ENCODE measurements around the gene CCDC159. TPM values are rescaled to one million over a fixed set of nuclear protein-coding genes. Genes with fewer than 3 reads are reported as not detected.
"Not testable (repeated sequence)": the region's sequence is repeated elsewhere in the genome, so short reads cannot be mapped to it uniquely, and the experiment has no call there.

The CCDC159 gene
- total and polyA plus RNA-seq, 7 donors: 2.4 to 9.2 (median 5.3) TPM

DNA sequence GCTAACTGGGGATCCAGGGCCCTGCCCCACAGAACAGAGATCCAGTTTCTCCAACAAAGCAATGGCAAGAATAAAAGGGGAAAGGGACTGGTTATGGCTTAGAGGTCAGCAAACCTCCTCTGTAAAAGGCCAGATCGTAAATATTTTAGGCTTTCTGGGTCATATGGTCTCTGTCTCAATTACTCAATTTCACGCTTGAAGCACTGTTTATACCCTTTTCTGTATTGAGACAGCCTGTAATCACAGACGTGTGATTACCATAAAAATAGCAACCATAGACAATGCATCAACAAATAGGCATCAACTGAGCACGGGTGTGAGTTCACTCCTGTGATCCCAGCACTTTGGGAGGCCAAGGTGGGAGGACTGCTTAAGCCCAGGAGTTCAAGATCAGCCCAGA lies 16.2 kb upstream of the CCDC159 start:
- 58 to 64% (median 60%) methylated on average over 4 of the region's 4 CpGs for WGBS, 3 donors
- intact Hi-C loops (cut with DNase I): no loop called here
- H3K36me3 ChIP-seq (ENCODE audit: insufficient read depth in 1 of 2, low read depth in 1 of 2): peaks cover 2 to 81% of the 10 kb centered on the region in 2 donors
- no peaks in the 10 kb centered on the region for H3K9me3 ChIP-seq
- TF ChIP-seq, protein P1, sequence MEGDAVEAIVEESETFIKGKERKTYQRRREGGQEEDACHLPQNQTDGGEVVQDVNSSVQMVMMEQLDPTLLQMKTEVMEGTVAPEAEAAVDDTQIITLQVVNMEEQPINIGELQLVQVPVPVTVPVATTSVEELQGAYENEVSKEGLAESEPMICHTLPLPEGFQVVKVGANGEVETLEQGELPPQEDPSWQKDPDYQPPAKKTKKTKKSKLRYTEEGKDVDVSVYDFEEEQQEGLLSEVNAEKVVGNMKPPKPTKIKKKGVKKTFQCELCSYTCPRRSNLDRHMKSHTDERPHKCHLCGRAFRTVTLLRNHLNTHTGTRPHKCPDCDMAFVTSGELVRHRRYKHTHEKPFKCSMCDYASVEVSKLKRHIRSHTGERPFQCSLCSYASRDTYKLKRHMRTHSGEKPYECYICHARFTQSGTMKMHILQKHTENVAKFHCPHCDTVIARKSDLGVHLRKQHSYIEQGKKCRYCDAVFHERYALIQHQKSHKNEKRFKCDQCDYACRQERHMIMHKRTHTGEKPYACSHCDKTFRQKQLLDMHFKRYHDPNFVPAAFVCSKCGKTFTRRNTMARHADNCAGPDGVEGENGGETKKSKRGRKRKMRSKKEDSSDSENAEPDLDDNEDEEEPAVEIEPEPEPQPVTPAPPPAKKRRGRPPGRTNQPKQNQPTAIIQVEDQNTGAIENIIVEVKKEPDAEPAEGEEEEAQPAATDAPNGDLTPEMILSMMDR (IDR thresholded peaks at IDR 0.05): no peak
- no peaks in the 10 kb centered on the region for H3K27me3 ChIP-seq (ENCODE audit: insufficient read depth in 3 of 3, low read length in 2 of 3)
- no peak for ATAC-seq
- H3K4me3 ChIP-seq: no peak overlapping the region
- DNase-seq: no peak
- no peaks in the 10 kb centered on the region for H3K4me1 ChIP-seq
- H3K27ac ChIP-seq: no peak overlapping the region

DNA sequence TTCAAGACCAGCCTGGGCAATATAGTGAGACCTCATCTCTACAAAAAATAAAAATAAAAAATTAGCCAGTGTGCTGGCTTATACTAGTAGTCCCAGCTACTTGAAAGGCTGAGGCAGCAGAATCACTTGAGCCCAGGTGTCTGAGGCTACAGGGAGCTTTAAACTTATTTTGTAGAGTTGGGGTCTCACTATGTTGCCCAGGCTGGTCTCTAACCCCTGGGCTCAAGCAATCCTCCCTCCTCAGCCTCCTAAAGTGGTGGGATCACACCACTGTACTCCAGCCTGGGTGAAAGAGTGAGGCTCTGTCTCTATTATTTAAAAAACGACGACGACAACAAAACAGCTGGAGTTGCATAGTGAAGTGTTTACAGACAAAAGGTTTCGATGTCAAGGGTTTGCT lies 14.8 kb upstream of the CCDC159 start:
- TF ChIP-seq, protein P1 (IDR thresholded peaks at IDR 0.05): no peak
- no peaks in the 10 kb centered on the region for H3K27me3 ChIP-seq (ENCODE audit: insufficient read depth in 3 of 3, low read length in 2 of 3)
- DNase-seq (peak in 1 of 2 donors; percentile 4), ATAC-seq (no peak)
- H3K4me3 ChIP-seq: no peak overlapping the region
- H3K36me3 ChIP-seq (ENCODE audit: insufficient read depth in 1 of 2, low read depth in 1 of 2): peaks cover 4 to 89% of the 10 kb centered on the region in 2 donors
- H3K4me1 ChIP-seq: no peaks in the 10 kb centered on the region
- H3K9me3 ChIP-seq: no peaks in the 10 kb centered on the region
- intact Hi-C loops (cut with DNase I): no loop called here
- no peak overlapping the region for H3K27ac ChIP-seq
- WGBS, 3 donors: 76 to 86% (median 84%) methylated on average over 4 of the region's 4 CpGs

DNA sequence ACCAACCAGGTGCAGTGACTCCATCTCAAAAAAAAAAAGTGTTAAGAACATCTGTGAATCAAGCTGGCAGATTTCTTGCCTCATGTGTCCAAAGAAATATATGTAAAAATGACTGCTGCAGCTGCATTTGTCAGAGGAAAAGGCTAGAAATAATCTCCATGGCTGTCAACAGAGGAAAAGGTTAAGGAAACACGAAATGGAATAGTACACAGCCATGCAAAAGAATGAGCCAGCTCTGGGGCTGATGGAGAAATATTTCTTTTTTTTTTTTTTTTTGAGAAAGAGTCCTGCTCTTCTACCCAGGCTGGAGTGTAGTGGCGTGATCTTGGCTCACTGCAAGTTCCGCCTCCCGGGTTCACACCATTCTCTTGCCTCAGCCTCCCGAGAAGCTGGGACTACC lies 13.5 kb upstream of the CCDC159 start:
- Histone ChIP-seq H3K4me3 (no peak overlapping the region), H3K27me3 (ENCODE audit: insufficient read depth in 3 of 3, low read length in 2 of 3) (no peaks in the 10 kb centered on the region), H3K9me3 (no peaks in the 10 kb centered on the region), H3K36me3 (ENCODE audit: insufficient read depth in 1 of 2, low read depth in 1 of 2) (peaks cover 4 to 84% of the 10 kb centered on the region in 2 donors), H3K4me1 (no peaks in the 10 kb centered on the region), H3K27ac (no peak overlapping the region)
- 93 to 94% (median 94%) methylated on average over 5 of the region's 5 CpGs for WGBS, 3 donors
- DNase-seq (no peak), ATAC-seq (no peak)
- intact Hi-C loops (cut with DNase I): no loop called here
- TF ChIP-seq, protein P1 (IDR thresholded peaks at IDR 0.05): no peak

DNA sequence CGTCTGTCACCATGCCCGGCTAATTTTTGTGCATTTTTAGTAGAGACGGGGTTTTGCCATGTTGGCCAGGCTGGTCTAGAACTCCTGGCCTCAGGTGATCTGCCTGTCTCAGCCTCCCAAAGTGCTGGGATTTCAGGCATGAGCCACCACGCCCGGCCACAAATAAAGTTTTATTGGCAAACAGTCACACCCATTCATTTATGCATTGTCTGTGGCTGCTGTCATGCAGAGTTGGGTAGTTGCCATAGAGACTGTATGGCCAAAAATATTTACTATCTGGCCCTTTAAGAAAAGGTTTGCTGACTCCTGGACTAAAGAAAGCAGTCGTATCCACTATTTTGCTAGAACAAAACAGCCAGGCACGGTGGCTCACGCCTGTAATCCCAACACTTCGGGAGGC lies 12.5 kb upstream of the CCDC159 start:
- H3K4me3 ChIP-seq; H3K27me3 ChIP-seq (ENCODE audit: insufficient read depth in 3 of 3, low read length in 2 of 3); H3K9me3 ChIP-seq; H3K27ac ChIP-seq; H3K4me1 ChIP-seq; intact Hi-C loops (cut with DNase I); DNase-seq; ATAC-seq: not testable (repeated sequence)
- H3K36me3 ChIP-seq (ENCODE audit: insufficient read depth in 1 of 2, low read depth in 1 of 2): peaks cover 4 to 77% of the 10 kb centered on the region in 2 donors
- 82 to 86% (median 83%) methylated on average over 9 of the region's 9 CpGs for WGBS, 3 donors

DNA sequence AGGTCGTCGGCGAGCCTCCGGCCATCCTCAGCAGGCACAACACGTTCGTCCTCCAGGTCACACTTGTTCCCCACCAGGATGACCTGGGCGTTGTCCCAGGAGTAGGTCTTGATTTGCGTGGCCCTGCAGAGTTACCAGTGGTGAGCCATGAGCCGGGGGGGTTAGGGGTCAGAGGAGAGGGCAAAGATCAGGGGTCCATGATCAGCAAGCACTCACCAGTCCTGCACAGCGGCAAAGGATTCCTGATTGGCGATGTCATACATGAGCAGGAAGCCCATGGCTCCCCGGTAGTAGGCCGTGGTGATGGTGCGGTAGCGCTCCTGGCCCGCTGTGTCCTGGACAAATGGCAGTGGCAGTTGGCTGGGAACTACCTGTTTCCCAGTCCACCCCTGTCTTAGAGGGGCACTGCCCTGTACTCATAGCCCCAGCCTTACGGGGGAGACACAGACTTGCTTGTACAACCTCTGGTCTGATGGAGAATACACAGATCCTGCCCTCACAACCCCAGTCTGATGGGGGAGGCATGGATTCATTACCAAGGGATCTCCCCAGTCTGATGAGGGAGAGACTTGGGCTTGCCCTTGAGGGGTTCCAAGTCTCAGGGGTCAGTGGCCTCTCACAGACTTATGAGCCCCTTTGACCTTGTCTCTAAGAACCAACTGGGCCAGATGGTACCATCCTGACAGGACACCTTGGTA lies 10.7 kb upstream of the CCDC159 start:
- TF ChIP-seq, protein P1 (IDR thresholded peaks at IDR 0.05): no peak
- H3K27ac ChIP-seq: no peak overlapping the region

More for the DNA sequence above, 10.7 kb upstream of the CCDC159 start:
- Histone ChIP-seq H3K27me3 (ENCODE audit: insufficient read depth in 3 of 3, low read length in 2 of 3) (no peaks in the 10 kb centered on the region), H3K4me3 (no peak overlapping the region), H3K36me3 (ENCODE audit: insufficient read depth in 1 of 2, low read depth in 1 of 2) (peaks cover 4 to 65% of the 10 kb centered on the region in 2 donors), H3K4me1 (no peaks in the 10 kb centered on the region), H3K9me3 (no peaks in the 10 kb centered on the region)
- intact Hi-C loops (cut with DNase I): no loop called here
- WGBS, 3 donors: 94% methylated on average over 17 of the region's 17 CpGs
- no peak for DNase-seq
- no peak for ATAC-seq
